K562 (cell line): ENCODE results near the gene RHBDF2. TPM values are rescaled to one million over a fixed set of nuclear protein-coding genes. Genes with fewer than 3 reads are reported as not detected.

ENCODE experiments used
- ARNT ChIP-seq, 2 experiments: fragments of 450-650 bp; IDR thresholded peaks; 2 replicates each; pipeline ENCODE4 v1.6.1; 2016; ENCODE audit warnings: mild to moderate bottlenecking in 1 of 2
- COPS2 ChIP-seq: fragments of 450-650 bp; conservative IDR thresholded peaks from 2 replicates; pipeline ENCODE4 v1.6.1; 2016; ENCODE audit warnings: mild to moderate bottlenecking, moderate library complexity
- CREB3L1 ChIP-seq: fragments of 450-650 bp; IDR thresholded peaks from 2 replicates; pipeline ENCODE4 v1.6.1; 2014; ENCODE audit warnings: low read depth, mild to moderate bottlenecking, moderate library complexity, borderline replicate concordance
- EP300 ChIP-seq: IDR thresholded peaks from 2 replicates; pipeline ENCODE4 v1.6.1; 2012; ENCODE audit warnings: low read length, improper control_type of control experiment
- HBP1 ChIP-seq: fragments of 450-650 bp; formaldehyde crosslinking; IDR thresholded peaks from 2 replicates; pipeline ENCODE4 v1.4.0; 2022; ENCODE audit warnings: missing genetic modification characterization
- HDAC2 ChIP-seq: fragments of 450-650 bp; IDR thresholded peaks from 2 replicates; pipeline ENCODE4 v1.6.1; 2016; ENCODE audit warnings: mild to moderate bottlenecking
- IRF9 ChIP-seq: fragments of 450-650 bp; IDR thresholded peaks from 2 replicates; pipeline ENCODE4 v1.6.1; 2016; ENCODE audit warnings: missing biosample characterization, missing genetic modification characterization
- NCOA4 ChIP-seq: fragments of 450-650 bp; IDR thresholded peaks from 2 replicates; pipeline ENCODE4 v1.6.1; 2018; ENCODE audit warnings: mild to moderate bottlenecking; ENCODE audit not compliant: partially characterized antibody
- NR4A1 ChIP-seq, 2 experiments: fragments of 250-450 bp in 1 of 2; fragments of 450-650 bp in 1 of 2; sonication (Bioruptor Pico) in 1 of 2; IDR thresholded peaks; 2 replicates each; pipeline versions ENCODE4 v1.4.0 to v1.6.1; 2016 to 2020; ENCODE audit warnings: mild to moderate bottlenecking in 2 of 2, missing compliant biosample characterization in 1 of 2, missing genetic modification characterization in 1 of 2, moderate library complexity in 1 of 2
- PCBP2 ChIP-seq: fragments of 200-400 bp; formaldehyde crosslinking; IDR thresholded peaks from 2 replicates; pipeline ENCODE4 v1.6.1; 2018; ENCODE audit warnings: low read length, low read depth, mild to moderate bottlenecking, moderate library complexity; ENCODE audit not compliant: poor library complexity, severe bottlenecking
- PHTF2 ChIP-seq: fragments of 250-450 bp; sonication (Bioruptor Pico); IDR thresholded peaks from 2 replicates; pipeline ENCODE4 v1.5.0; 2021; ENCODE audit warnings: mild to moderate bottlenecking
- RBM25 ChIP-seq: fragments of 200-400 bp; formaldehyde crosslinking; IDR thresholded peaks from 2 replicates; pipeline ENCODE4 v1.6.1; 2018; ENCODE audit warnings: low read length, low read depth, moderate library complexity; ENCODE audit not compliant: severe bottlenecking
- RCOR1 ChIP-seq, 2 experiments: IDR thresholded peaks; 2 replicates each; pipeline ENCODE4 v1.6.1; 2012; ENCODE audit warnings: low read depth in 2 of 2, low read length in 2 of 2, borderline replicate concordance in 1 of 2, improper control_type of control experiment in 1 of 2
- SMAD2 ChIP-seq: fragments of 150-350 bp; IDR thresholded peaks from 2 replicates; pipeline ENCODE4 v1.6.1; 2014; ENCODE audit warnings: low read depth, mild to moderate bottlenecking, low read length
- SMARCA5 ChIP-seq: fragments of 450-650 bp; IDR thresholded peaks from 2 replicates; pipeline ENCODE4 v1.6.1; 2016
- THRAP3 ChIP-seq: fragments of 450-650 bp; IDR thresholded peaks from 2 replicates; pipeline ENCODE4 v1.6.1; 2016; ENCODE audit warnings: mild to moderate bottlenecking, inconsistent platforms, borderline replicate concordance
- WHSC1 ChIP-seq: IDR thresholded peaks from one replicate; pipeline ENCODE4 v1.6.1; 2012; ENCODE audit warnings: low read length, control low read depth, inconsistent platforms
- ZBTB2 ChIP-seq: fragments of 450-650 bp; IDR thresholded peaks from 2 replicates; pipeline ENCODE4 v1.6.1; 2016; ENCODE audit warnings: antibody characterized with exemption
- ZNF280A ChIP-seq: fragments of 450-650 bp; IDR thresholded peaks from 2 replicates; pipeline ENCODE4 v1.6.1; 2018; ENCODE audit warnings: mild to moderate bottlenecking, low read depth; ENCODE audit not compliant: partially characterized antibody
- ZNF707 ChIP-seq: fragments of 250-450 bp; sonication (Bioruptor Pico); conservative IDR thresholded peaks from 2 replicates; pipeline ENCODE4 v1.8.0; 2022; ENCODE audit warnings: inconsistent platforms, mild to moderate bottlenecking, moderate library complexity
- ZSCAN29 ChIP-seq: fragments of 450-650 bp; IDR thresholded peaks from 2 replicates; pipeline ENCODE4 v1.6.1; 2017
- polyA plus RNA-seq, 8 experiments: library from polyadenylated mRNA; depleted of rRNA in 4 of 8; stranded (reverse) in 5 of 8; unstranded in 3 of 8; fragments of >200 nt; fragmentation: Nextera tagmentation in 2 of 8; fragmentation: Illumina TruSeq in 1 of 8; extraction: Ambion mirVana in 2 of 8; extraction: Trizol in 1 of 8; gene quantifications; 2 replicates each; pipeline versions ENCODE4 v1.2.1 to v1.2.3, GENCODE V29; 2011 to 2014; ENCODE audit warnings: inconsistent platforms in 1 of 8, missing spikeins in 1 of 8
- total RNA-seq, 7 experiments: library from RNA; depleted of rRNA in 6 of 7; stranded (reverse); fragments of >200 nt in 6 of 7; fragmentation: Illumina TruSeq in 2 of 7; extraction: Trizol in 2 of 7; gene quantifications; 2 replicates each; pipeline versions ENCODE4 v1.2.1 to v1.2.3, GENCODE V29; 2011 to 2021; ENCODE audit warnings: low replicate concordance in 1 of 7

RHBDF2 gene
- total and polyA plus RNA-seq, 9 of the 15 experiments (the other 6 are each of a cell fraction or from before 2014, with no cell fraction given): 0.04 to 2.8 (median 1.1) TPM

- TF ChIP-seq CREB3L1 (no peak), SMARCA5 (0 out of 2 replicates have a peak, but pooled peaks have one; percentile 56), NCOA4 (no peak), THRAP3 (no peak), HBP1 (no peak), ARNT (IDR thresholded peaks at IDR 0.05) (no peak), RBM25 (peak; percentile 82), SMAD2 (no peak), ZNF280A (no peak), EP300 (no peak), IRF9 (tag) (no peak), ZBTB2 (no peak), PCBP2 (no peak), RCOR1 (IDR thresholded peaks at IDR 0.05; ENCODE audit: borderline replicate concordance in 1 of 2, low read depth in 2 of 2, low read length in 2 of 2) (0 out of 4 replicates have a peak, but pooled peaks of 1 of the 2 experiments have one; percentile 22), ZSCAN29 (no peak), HDAC2 (peak; percentile 38; the same call in 1 of the 2 replicates), WHSC1 (no peak), NR4A1 (CRISPR knock-in tag; IDR thresholded peaks at IDR 0.05) (no peak), NR4A1 (tag; IDR thresholded peaks at IDR 0.05) (no peak), ZNF707 (CRISPR knock-in tag) (no peak), PHTF2 (CRISPR knock-in tag) (no peak), COPS2 (no peak)
These were observed 1.4 kb upstream of the RHBDF2 start (continued) for GRCh38 chr17:76502341-76503211.
